Transverse colon (tissue), 4 donors: ENCODE results near the gene GTF3C1. TPM values are rescaled to one million over a fixed set of nuclear protein-coding genes. Genes with fewer than 3 reads are reported as not detected.

ENCODE experiments used
- DNase-seq: peaks from one replicate; pipeline ENCODE4 v3.0.0-alpha.2; 2019
- H3K27ac ChIP-seq, 4 donors: fragments of 200-600 bp; sonication (generic); 2 replicates each; pipeline ENCODE4 v1.5.1; 2016 to 2018; ENCODE audit warnings: inconsistent platforms in 4 of 4
- H3K27me3 ChIP-seq: fragments of 200-600 bp; sonication (generic); 2 replicates; pipeline ENCODE4 v1.5.1; 2017; ENCODE audit warnings: inconsistent platforms
- H3K36me3 ChIP-seq, 4 donors: fragments of 200-600 bp; sonication (generic); 2 replicates each; pipeline ENCODE4 v1.5.1; 2017 to 2019; ENCODE audit warnings: inconsistent platforms in 4 of 4
- H3K4me1 ChIP-seq, 4 donors: fragments of 200-600 bp; sonication (generic); 2 replicates each; pipeline ENCODE4 v1.5.1; 2017 to 2020; ENCODE audit warnings: inconsistent platforms in 4 of 4
- H3K4me3 ChIP-seq, 4 donors: fragments of 200-600 bp; sonication (generic); 1 replicate in 1 of 4; 2 replicates in 3 of 4; pipeline versions ENCODE4 v1.5.1 to v1.6.1; 2017 to 2019; ENCODE audit warnings: inconsistent platforms in 4 of 4
- H3K9me3 ChIP-seq, 2 donors: fragments of 200-600 bp; sonication (generic); 2 replicates each; pipeline ENCODE4 v1.5.1; 2017 to 2019; ENCODE audit warnings: inconsistent platforms in 2 of 2
- EP300 ChIP-seq: sonication (generic); formaldehyde crosslinking; IDR thresholded peaks from one replicate; pipeline ENCODE4 v1.6.1; 2017; ENCODE audit warnings: antibody characterized with exemption, low read depth
- POLR2A ChIP-seq: fragments of 450-650 bp; IDR thresholded peaks from one replicate; pipeline ENCODE4 v1.6.1; 2016; ENCODE audit warnings: antibody characterized with exemption, mild to moderate bottlenecking, moderate library complexity
- POLR2AphosphoS5 ChIP-seq, 3 donors: sonication (generic); formaldehyde crosslinking; IDR thresholded peaks; one replicate each; pipeline ENCODE4 v1.6.1; 2016; ENCODE audit warnings: antibody characterized with exemption in 3 of 3
- WGBS, 2 donors: methylation state at CpG; one replicate each; pipeline ENCODE4 v1.1.5; 2018; ENCODE audit warnings: low coverage in 1 of 2; 5-methylcytosine and 5-hydroxymethylcytosine counted together
- in situ Hi-C, 4 donors: fragments of 200-750 bp; cut with MboI; loops; one replicate each; pipeline versions ENCODE4 v1.15.0 to v1.15.1; 2017; ENCODE audit warnings: low sequenced_read_pairs in 3 of 4, low pct_ligation_motif_present in 1 of 4, low pct_unique_long_range_greater_than_20kb in 1 of 4
- intact Hi-C: fragments of 100-400 bp; cut with DNase I; formaldehyde crosslinking; loops from one replicate; pipeline ENCODE4 v1.15.1; 2023; ENCODE audit warnings: low total_unique reads
- total RNA-seq, 4 donors: library from RNA; depleted of rRNA; stranded (reverse); fragments of >200 nt; gene quantifications; one replicate each; pipeline ENCODE4 v1.1.0, GENCODE V29; 2016
- TF ChIP-seq, protein P1 (sequence below), 5 experiments: fragments of 200-600 bp in 3 of 5; fragments of 450-650 bp in 2 of 5; sonication (generic) in 3 of 5; IDR thresholded peaks; 1 replicate in 2 of 5; 2 replicates in 3 of 5; pipeline ENCODE4 v1.5.1; 2016 to 2017; ENCODE audit warnings: antibody characterized with exemption in 5 of 5, inconsistent platforms in 3 of 5, mild to moderate bottlenecking in 2 of 5, moderate library complexity in 1 of 5

Gene GTF3C1
- total RNA-seq, 4 donors from 2014 or later, result 49.6 to 129 (median 60.1) TPM

DNA sequence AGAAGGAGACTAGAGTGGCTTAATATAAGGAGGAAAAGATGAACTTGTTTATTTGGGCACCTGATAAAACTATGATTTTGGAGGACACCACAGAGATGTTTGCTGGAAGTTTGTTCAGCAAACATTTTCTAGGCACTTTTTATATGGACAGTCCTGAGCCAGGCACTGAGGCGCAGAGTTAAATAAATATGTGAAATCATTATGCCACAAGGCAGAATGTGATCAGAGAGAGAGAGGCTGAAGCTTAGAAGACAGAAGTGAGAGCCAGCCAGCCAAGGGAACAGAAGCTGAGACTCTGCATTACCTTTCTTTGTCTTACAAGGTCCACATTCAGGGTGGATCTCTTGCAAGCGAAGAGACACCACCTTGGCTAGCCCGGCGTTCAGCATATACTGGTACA, 21.4 kb downstream of the GTF3C1 start:
- Histone ChIP-seq H3K4me3 (no peak overlapping the region), H3K4me1 (no peaks in the 10 kb centered on the region), H3K9me3 (no peaks in the 10 kb centered on the region), H3K27me3 (no peaks in the 10 kb centered on the region), H3K27ac (no peak overlapping the region), H3K36me3 (peaks cover 0 to 72% (median 32%) of the 10 kb centered on the region in 4 donors)
- no peak for TF ChIP-seq POLR2A
- TF ChIP-seq, protein P1, sequence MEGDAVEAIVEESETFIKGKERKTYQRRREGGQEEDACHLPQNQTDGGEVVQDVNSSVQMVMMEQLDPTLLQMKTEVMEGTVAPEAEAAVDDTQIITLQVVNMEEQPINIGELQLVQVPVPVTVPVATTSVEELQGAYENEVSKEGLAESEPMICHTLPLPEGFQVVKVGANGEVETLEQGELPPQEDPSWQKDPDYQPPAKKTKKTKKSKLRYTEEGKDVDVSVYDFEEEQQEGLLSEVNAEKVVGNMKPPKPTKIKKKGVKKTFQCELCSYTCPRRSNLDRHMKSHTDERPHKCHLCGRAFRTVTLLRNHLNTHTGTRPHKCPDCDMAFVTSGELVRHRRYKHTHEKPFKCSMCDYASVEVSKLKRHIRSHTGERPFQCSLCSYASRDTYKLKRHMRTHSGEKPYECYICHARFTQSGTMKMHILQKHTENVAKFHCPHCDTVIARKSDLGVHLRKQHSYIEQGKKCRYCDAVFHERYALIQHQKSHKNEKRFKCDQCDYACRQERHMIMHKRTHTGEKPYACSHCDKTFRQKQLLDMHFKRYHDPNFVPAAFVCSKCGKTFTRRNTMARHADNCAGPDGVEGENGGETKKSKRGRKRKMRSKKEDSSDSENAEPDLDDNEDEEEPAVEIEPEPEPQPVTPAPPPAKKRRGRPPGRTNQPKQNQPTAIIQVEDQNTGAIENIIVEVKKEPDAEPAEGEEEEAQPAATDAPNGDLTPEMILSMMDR (IDR thresholded peaks at IDR 0.05), result no peak
- no peak for TF ChIP-seq POLR2AphosphoS5 (IDR thresholded peaks at IDR 0.05)
- no peak for TF ChIP-seq EP300
- in situ Hi-C loops (no loop called here), intact Hi-C loops (no loop called here)
- no peak for DNase-seq
- 98 to 100% methylated on average over 1 to 4 of the region's 4 CpGs for WGBS, 2 donors

DNA sequence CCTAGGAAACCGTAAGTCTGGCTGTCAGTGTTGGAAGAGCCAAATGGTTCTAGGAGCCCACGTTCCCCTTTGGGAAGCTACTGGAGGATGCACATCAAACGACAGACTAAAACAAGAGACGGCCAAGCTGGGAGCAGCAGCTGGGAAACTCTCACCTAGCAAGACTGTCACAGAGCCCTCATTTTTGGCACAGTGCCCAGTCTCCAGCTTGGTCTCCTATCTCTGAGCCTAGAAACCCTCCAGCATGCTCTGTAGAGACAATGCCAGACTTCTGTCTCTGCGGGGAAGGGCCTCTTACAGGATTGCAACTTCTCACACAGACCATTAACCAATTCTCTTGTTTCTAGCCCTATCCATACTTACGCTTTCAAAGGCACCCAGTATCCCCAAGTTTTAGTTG, 23.5 kb downstream of the GTF3C1 start:
- H3K4me1 ChIP-seq, result peaks cover 0 to 4% (median 0%) of the 10 kb centered on the region in 4 donors
- no peak overlapping the region for H3K4me3 ChIP-seq
- no peaks in the 10 kb centered on the region for H3K9me3 ChIP-seq
- H3K36me3 ChIP-seq, result peaks cover 0 to 59% (median 29%) of the 10 kb centered on the region in 4 donors
- intact Hi-C loops, result no loop called here
- DNase-seq, result no peak
- H3K27me3 ChIP-seq, result no peaks in the 10 kb centered on the region
- in situ Hi-C loops, result no loop called here
- 85 to 91% methylated on average over 2 to 6 of the region's 6 CpGs for WGBS, 2 donors
- TF ChIP-seq, protein P1 (IDR thresholded peaks at IDR 0.05), result no peak
- no peak for TF ChIP-seq POLR2AphosphoS5 (IDR thresholded peaks at IDR 0.05)
- no peak for TF ChIP-seq POLR2A
- no peak for TF ChIP-seq EP300
- no peak overlapping the region for H3K27ac ChIP-seq

DNA sequence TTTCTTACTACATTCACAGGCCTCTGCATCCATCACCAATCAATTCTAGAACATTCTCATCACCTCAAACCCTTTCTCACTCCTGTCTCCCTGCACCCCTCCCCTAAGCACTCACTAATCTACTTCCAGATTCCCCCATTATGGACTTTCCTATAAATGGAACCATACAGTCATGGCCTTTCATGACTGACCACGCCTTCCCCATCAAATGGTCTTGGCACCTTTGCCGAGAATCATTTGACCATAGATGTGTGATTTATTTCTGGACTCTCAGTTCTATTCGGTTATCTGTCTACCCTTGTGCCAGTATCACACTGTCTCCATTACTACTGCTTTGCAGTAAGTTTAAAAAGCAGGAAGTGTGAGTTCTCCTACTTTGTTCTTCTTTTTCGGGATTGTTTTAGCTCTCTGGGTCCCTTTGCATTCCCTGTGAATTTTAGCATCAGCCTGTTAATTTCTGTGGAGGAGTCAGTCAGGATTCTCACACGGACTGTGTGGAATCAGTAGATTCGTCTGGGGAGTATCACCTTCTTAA, 27.5 kb downstream of the GTF3C1 start:
- WGBS, 2 donors, result 77 to 84% methylated on average over 5 to 6 of the region's 6 CpGs
- TF ChIP-seq, protein P1 (IDR thresholded peaks at IDR 0.05), result no peak
- TF ChIP-seq POLR2A, result no peak
- no peak for TF ChIP-seq EP300
- TF ChIP-seq POLR2AphosphoS5 (IDR thresholded peaks at IDR 0.05), result no peak
- in situ Hi-C loops (no loop called here), intact Hi-C loops (no loop called here)
- no peaks in the 10 kb centered on the region for H3K27me3 ChIP-seq
- H3K4me3 ChIP-seq, result no peak overlapping the region
- H3K27ac ChIP-seq, result no peak overlapping the region
- peaks cover 0 to 32% (median 15%) of the 10 kb centered on the region in 4 donors for H3K36me3 ChIP-seq
- DNase-seq, result no peak
- no peaks in the 10 kb centered on the region for H3K9me3 ChIP-seq
- H3K4me1 ChIP-seq, result peaks cover 0 to 5% (median 0%) of the 10 kb centered on the region in 4 donors

DNA sequence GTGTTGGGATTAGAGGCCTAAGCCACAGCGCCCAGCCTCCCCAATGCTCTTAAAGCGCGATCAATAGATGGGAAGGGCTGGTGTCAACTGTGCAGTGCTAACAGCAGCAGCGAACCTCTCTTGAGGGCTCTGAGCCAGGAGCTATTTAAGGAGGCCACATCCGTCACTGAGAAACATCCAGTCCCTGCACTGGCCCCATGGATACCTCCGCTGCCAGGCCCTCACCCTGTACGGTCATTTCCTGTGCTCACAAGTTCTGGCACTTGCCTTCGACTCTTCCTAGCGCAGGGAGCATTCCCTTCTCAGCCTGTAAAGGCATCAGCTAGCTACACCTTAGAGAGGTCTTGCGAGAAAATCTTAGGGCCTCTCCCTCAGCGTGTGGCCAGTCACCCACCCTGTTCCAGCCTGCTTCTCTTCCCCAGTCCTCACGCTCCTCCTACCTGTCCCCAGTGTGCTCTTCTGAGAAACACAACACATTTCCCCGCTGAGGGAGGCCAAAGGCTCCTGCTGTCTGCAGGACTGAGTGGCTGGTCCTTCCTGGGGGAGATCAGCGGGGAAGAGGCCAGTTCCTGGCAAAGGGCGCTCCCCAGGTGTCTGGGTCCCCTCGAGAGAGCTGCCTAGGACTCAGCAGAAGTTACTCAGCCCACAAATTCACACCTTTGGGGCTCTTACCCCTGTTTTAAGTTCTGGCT, 28.6 kb downstream of the GTF3C1 start:
- in situ Hi-C loops, result no loop called here
- TF ChIP-seq, protein P1 (IDR thresholded peaks at IDR 0.05), result no peak
- TF ChIP-seq EP300, result no peak
- TF ChIP-seq POLR2AphosphoS5 (IDR thresholded peaks at IDR 0.05), result no peak
- no peak for TF ChIP-seq POLR2A
- no peaks in the 10 kb centered on the region for H3K27me3 ChIP-seq
- WGBS, 2 donors, result 84% methylated on average over 16 of the region's 16 CpGs; no CpG with 5 or more reads in 1 of the 2 donors
- H3K4me3 ChIP-seq, result no peak overlapping the region
- peaks cover 0 to 28% (median 11%) of the 10 kb centered on the region in 4 donors for H3K36me3 ChIP-seq
- intact Hi-C loops, result no loop called here
- peak overlapping the region; percentile 15 to 62 (median 39) for H3K27ac ChIP-seq
- H3K4me1 ChIP-seq, result peaks cover 0 to 5% (median 0%) of the 10 kb centered on the region in 4 donors
- DNase-seq, result no peak
- no peaks in the 10 kb centered on the region for H3K9me3 ChIP-seq
